Skin epidermis (tissue), 12 donors: ENCODE data around the gene PTGER2.

Experiments used
- H3K27ac ChIP-seq, 21 experiments: fragments of 200-600 bp; sonication (generic) in 11 of 21; one replicate each; pipeline ENCODE4 v1.5.0; 2020; ENCODE audit warnings: mild to moderate bottlenecking in 3 of 21, inconsistent platforms in 2 of 21, moderate library complexity in 2 of 21
- H3K4me3 ChIP-seq, 7 experiments: fragments of 200-600 bp; sonication (generic) in 2 of 7; one replicate each; pipeline ENCODE4 v1.5.0; 2020; ENCODE audit warnings: inconsistent platforms in 2 of 7, mild to moderate bottlenecking in 2 of 7, moderate library complexity in 1 of 7

The PTGER2 gene

DNA sequence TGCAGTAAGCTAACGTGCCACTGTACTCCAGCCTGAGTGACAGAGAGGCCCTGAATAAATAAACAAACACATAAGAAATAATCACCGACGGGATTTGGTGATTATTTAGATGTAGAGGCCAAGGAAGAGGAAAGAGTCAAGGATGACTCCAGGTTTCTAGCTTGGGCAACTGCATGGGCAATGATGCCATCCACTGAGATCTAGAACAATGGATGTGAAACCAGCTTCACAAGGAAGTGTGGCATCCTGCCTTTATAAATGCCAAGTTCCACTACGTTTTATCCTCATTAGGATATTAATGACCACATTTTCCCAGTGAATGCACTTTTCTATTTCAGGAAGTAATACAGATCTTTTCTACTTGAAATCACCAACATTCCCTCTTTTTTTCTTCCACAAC, 10.9 kb upstream of the PTGER2 start:
- H3K4me3 ChIP-seq: no peak overlapping the region

GRCh38 chr14:52304248-52304904, 9.7 kb upstream of the PTGER2 start:
- no peak overlapping the region for H3K27ac ChIP-seq
- H3K4me3 ChIP-seq: no peak overlapping the region

More for the DNA sequence above, 10.9 kb upstream of the PTGER2 start:
- no peak overlapping the region for H3K27ac ChIP-seq

GRCh38 chr14:52305014-52305413, 9.1 kb upstream of the PTGER2 start:
- Histone ChIP-seq H3K27ac (no peak overlapping the region), H3K4me3 (no peak overlapping the region)

DNA sequence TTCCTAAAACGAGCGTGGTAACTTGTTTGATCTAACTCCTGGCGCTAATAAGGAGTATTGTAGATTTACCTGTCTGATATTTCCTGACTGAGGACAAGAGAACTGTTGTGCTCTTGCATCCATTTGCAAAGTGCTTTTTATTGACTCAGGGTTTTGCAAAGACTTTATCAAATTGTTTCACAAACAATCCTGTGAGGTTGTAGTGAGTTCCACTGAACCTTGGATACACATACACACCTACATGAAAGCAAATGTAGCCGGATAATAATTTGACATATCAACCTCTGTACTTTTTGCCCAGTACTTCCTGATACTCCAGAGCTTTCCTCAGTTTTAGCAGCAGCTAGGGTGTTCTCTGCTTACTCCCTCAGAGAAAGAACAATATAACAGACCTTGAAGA, 6.7 kb upstream of the PTGER2 start:
- Histone ChIP-seq H3K27ac (no peak overlapping the region), H3K4me3 (no peak overlapping the region)

GRCh38 chr14:52307905-52308304, 6.2 kb upstream of the PTGER2 start:
- no peak overlapping the region for H3K27ac ChIP-seq

DNA sequence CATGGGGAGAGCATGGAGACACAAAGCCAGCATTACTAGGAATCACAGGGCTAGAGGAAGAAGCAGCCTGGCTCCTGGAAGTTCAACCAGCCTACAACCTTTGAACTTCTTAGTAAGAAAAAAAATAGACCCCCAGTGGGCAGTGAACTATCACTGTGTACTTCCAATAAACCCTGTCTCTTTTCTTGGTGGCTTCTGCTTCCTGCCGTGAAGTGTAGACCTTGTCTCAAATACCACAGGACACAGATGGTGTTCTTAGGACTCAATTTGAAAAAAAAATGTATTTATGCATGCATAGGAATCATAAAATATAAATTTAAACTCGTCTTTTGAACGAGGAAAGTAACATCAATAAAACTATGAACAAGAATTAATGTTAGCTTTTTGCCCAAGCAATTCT, 3.6 kb upstream of the PTGER2 start:
- Histone ChIP-seq H3K4me3 (no peak overlapping the region), H3K27ac (no peak overlapping the region)

More at GRCh38 chr14:52307905-52308304, 6.2 kb upstream of the PTGER2 start:
- no peak overlapping the region for H3K4me3 ChIP-seq

GRCh38 chr14:52312931-52313355, 1.2 kb upstream of the PTGER2 start:
- Histone ChIP-seq H3K4me3 (peak overlapping the region in 2 of 7 experiments; percentile 1 to 54), H3K27ac (peak overlapping the region in 5 of 21 experiments; percentile 8 to 76 (median 71))

DNA sequence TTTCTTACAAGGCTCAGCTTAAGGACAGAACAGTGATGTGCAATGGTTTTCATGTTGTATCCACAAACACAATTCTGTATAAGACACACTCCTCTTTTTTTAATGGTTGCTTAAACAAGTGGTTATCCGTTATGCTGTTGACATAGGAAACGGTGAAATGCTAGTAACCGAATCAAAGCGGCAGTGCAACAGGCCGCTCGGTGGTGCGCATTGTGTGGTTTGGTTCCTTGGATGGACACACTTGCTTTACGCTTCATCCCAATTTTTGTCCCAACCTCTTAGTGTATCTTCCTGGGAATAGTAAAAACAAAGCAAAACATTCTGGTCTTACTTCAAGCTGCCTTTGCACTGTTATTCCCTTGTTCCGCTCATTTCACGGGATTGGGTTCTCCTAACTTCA, 650 bp upstream of the PTGER2 start:
- Histone ChIP-seq H3K4me3 (peak overlapping the region; percentile 33 to 57 (median 44)), H3K27ac (peak overlapping the region in 16 of 21 experiments; percentile 2 to 86 (median 63))

DNA sequence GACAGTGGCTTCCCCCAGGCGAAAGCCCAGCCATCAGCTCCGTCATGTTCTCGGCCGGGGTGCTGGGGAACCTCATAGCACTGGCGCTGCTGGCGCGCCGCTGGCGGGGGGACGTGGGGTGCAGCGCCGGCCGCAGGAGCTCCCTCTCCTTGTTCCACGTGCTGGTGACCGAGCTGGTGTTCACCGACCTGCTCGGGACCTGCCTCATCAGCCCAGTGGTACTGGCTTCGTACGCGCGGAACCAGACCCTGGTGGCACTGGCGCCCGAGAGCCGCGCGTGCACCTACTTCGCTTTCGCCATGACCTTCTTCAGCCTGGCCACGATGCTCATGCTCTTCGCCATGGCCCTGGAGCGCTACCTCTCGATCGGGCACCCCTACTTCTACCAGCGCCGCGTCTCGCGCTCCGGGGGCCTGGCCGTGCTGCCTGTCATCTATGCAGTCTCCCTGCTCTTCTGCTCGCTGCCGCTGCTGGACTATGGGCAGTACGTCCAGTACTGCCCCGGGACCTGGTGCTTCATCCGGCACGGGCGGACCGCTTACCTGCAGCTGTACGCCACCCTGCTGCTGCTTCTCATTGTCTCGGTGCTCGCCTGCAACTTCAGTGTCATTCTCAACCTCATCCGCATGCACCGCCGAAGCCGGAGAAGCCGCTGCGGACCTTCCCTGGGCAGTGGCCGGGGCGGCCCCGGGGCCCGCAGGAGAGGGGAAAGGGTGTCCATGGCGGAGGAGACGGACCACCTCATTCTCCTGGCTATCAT, 663 bp downstream of the PTGER2 start:
- H3K27ac ChIP-seq: peak overlapping the region in 18 of 21 experiments; percentile 18 to 86 (median 58)

DNA sequence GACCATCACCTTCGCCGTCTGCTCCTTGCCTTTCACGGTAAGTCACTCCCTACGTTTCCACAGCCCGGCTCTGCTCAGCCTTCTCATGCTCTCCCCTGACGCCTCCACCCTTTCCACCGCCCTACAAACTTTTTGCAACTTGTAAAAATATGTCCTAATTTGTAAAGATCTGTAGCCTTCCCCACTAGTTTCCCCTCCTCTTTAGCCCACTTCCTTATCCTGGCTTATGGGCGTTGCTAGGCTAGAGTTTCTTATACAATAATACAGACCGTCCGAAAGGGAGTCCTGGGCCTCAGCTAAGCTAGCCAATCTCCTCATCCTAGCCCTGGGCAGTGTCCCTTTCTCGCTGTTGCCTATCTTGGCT, 1.2 kb downstream of the PTGER2 start:
- H3K27ac ChIP-seq: peak overlapping the region in 15 of 21 experiments; percentile 20 to 86 (median 67)
- H3K4me3 ChIP-seq: peak overlapping the region; percentile 33 to 57 (median 44)

More for the DNA sequence above, 663 bp downstream of the PTGER2 start:
- peak overlapping the region; percentile 33 to 57 (median 44) for H3K4me3 ChIP-seq

DNA sequence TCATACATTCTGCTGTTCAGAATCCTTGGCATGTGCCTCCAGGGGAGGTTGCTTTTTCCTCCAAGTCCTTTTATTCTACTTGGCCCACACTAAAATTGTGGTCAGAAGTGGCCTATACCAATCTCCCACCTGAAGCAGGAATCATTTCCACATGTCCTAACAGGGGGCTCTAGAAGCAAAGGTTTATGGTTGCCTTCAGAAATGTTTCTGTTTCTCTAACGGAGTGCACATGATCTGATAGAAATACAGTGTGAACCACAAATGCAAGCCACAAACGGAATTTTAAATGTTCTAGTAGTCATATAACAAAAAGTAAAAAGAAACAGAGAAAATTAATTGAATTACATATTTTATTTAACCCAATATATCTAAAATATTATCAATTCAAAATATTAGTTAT, 4.0 kb downstream of the PTGER2 start:
- Histone ChIP-seq H3K27ac (peak overlapping the region in 2 of 21 experiments; percentile 7 to 26), H3K4me3 (no peak overlapping the region)

DNA sequence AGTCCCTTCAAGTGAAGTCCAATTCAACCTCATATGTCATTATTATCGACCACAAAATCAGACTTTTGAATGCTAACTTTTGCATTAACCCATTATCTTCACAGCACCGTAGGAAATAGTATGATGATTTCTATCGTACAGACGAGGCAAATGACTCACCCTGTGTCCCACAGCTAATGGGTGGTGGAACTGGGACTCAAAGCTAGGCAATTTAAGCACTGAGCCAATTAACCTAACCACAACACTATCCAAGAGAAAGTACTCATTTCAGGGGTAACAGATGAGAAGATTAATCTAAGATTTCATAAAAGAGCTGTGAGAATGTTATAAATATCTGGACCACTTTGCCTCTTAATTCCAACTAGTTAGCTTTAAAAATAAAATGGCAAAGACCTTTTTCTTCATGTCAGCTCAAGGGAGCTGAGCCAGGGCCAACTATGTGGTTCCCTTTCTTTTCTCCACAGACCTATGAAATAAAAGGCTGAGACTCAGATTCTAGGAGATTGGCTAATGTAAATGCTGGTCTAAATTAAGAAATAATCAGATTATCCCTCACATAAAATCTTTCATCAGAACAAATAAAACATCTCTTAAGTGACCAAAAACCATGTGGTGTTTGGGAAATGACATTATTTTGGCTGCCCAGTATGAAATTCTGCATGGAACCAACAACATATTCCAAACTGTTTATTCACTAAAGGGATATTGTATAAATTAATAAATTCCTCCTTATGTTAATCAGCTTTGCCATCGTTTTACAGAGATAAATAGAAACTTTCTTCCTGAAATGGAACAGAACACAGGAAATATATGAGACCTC, 4.9 kb downstream of the PTGER2 start:
- peak overlapping the region in 2 of 21 experiments; percentile 7 to 15 for H3K27ac ChIP-seq
- H3K4me3 ChIP-seq: no peak overlapping the region

DNA sequence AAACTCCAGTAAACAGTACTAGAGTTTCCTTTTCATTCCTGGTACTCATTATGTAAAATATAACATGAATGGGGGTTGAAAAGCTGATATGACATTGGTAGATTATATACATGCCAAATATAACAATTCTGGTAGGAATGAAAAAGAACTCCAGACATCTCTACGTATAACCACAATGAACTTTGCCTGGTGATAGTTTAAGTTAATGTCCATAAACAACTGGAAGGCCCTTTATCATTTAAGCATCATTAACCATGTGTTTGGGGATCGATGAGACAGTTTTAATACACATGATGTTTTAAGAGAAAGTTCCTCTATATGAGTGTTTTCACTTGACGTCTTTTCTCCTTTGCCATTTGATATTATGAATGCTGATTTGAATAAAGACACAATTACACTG, 5.8 kb downstream of the PTGER2 start:
- Histone ChIP-seq H3K4me3 (no peak overlapping the region), H3K27ac (no peak overlapping the region)

GRCh38 chr14:52325126-52325525, 11.0 kb downstream of the PTGER2 start:
- Histone ChIP-seq H3K27ac (peak overlapping the region in 1 of 21 experiments; percentile 60), H3K4me3 (no peak overlapping the region)

GRCh38 chr14:52325630-52326029, 11.5 kb downstream of the PTGER2 start:
- H3K27ac ChIP-seq: peak overlapping the region in 1 of 21 experiments; percentile 18
- H3K4me3 ChIP-seq: no peak overlapping the region

DNA sequence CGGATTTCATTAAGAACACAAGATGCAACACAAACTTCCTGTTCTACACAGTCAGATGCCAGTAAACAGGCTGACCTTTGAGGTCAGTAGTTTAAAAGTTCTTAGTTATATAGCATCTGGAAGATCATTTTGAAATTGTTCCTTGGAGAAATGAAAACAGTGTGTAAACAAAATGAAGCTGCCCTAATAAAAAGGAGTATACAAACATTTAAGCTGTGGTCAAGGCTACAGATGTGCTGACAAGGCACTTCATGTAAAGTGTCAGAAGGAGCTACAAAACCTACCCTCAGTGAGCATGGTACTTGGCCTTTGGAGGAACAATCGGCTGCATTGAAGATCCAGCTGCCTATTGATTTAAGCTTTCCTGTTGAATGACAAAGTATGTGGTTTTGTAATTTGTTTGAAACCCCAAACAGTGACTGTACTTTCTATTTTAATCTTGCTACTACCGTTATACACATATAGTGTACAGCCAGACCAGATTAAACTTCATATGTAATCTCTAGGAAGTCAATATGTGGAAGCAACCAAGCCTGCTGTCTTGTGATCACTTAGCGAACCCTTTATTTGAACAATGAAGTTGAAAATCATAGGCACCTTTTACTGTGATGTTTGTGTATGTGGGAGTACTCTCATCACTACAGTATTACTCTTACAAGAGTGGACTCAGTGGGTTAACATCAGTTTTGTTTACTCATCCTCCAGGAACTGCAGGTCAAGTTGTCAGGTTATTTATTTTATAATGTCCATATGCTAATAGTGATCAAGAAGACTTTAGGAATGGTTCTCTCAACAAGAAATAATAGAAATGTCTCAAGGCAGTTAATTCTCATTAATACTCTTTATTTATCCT, 13.5 kb downstream of the PTGER2 start:
- peak overlapping the region in 1 of 21 experiments; percentile 33 for H3K27ac ChIP-seq

GRCh38 chr14:52328276-52328675, 14.2 kb downstream of the PTGER2 start:
- H3K4me3 ChIP-seq: no peak overlapping the region
- H3K27ac ChIP-seq: peak overlapping the region in 1 of 21 experiments; percentile 33

More for the DNA sequence above, 13.5 kb downstream of the PTGER2 start:
- no peak overlapping the region for H3K4me3 ChIP-seq

- no peak overlapping the region for H3K4me3 ChIP-seq
- H3K27ac ChIP-seq: no peak overlapping the region
Observed at GRCh38 chr14:52329678-52330369, 15.7 kb downstream of the PTGER2 start.

DNA sequence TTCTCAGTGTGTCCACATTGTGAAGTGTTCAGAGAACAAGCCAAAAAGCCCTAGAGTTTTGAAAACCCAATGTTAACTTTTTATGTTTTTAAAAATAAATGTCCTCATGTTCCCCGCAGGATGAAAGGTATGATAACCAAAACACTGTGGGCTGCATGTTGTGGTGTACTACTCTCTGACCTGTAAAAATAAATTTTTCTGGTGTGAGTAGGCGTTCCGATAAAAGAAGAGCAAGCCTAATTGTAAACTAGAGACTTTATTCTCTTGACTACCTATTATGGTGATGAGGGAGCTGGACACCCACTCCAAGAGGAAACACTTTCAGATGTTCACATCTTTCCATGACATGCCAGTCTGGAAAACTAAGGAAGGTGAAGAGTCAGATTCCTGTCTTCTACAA, 18.2 kb downstream of the PTGER2 start:
- H3K27ac ChIP-seq: no peak overlapping the region

More for the DNA sequence above, 18.2 kb downstream of the PTGER2 start:
- no peak overlapping the region for H3K4me3 ChIP-seq
